ENCODE measurements around the gene IL36A. TPM values are rescaled to one million over a fixed set of nuclear protein-coding genes. Genes with fewer than 3 reads are reported as not detected.

Gene IL36A
- total and polyA plus RNA-seq, 9 of the 15 experiments (the other 6 are each of a cell fraction or from before 2014, with no cell fraction given) = not detected

DNA sequence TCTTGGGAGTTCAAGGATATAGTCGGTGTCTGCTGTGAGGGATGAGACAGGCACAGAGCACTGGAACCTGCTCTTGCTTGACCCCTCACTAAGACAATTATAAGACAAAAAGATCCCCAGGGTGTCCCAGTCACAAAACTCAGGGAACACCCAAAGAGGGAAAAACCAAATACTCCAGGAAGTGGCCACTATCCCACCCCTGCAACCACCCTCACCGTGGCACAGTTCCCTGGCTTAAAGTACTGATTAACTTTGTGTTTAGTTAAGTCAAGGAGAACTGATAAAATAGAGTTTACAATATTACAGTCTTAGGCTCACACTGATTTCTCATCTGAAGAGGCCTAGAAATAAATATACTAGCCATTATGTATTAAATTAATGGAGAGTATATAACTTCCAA, 33.9 kb downstream of the IL36A start:
- no peaks in the 10 kb centered on the region for H3K36me3 ChIP-seq (ENCODE audit: control insufficient read depth, insufficient read depth, low read length)
- H3K9me1 ChIP-seq (ENCODE audit: control insufficient read depth, insufficient read depth, low read length) = no peaks in the 10 kb centered on the region
- ChIA-PET POLR2A (no interaction called here), CTCF (ENCODE audit: low intra/inter-chr PET ratio) (no interaction called here)
- H3K4me2 ChIP-seq (ENCODE audit: insufficient read depth, low read length) = no peak overlapping the region
- intact Hi-C loops (cut with micrococcal nuclease) (no loop called here), in situ Hi-C loops (cut with MboI) (no loop called here)
- no peaks in the 10 kb centered on the region for H3K79me2 ChIP-seq (ENCODE audit: control insufficient read depth, insufficient read depth, low read length)
- no peak for DNase-seq (ENCODE audit: extremely low read depth in 1 of 4, low spot score in 3 of 4)
- H3K27ac ChIP-seq (ENCODE audit: extremely low read depth, low read depth, low read length) = no peak overlapping the region
- no peak overlapping the region for H2AFZ ChIP-seq (ENCODE audit: low read depth, low read length)
- H3K4me3 ChIP-seq = no peak overlapping the region
- no peak for FAIRE-seq
- 9% methylated on average over 2 of the region's 2 CpGs for WGBS (ENCODE audit: insufficient coverage, low coverage, missing lambda C conversion rate)
- TF ChIP-seq, protein P1, sequence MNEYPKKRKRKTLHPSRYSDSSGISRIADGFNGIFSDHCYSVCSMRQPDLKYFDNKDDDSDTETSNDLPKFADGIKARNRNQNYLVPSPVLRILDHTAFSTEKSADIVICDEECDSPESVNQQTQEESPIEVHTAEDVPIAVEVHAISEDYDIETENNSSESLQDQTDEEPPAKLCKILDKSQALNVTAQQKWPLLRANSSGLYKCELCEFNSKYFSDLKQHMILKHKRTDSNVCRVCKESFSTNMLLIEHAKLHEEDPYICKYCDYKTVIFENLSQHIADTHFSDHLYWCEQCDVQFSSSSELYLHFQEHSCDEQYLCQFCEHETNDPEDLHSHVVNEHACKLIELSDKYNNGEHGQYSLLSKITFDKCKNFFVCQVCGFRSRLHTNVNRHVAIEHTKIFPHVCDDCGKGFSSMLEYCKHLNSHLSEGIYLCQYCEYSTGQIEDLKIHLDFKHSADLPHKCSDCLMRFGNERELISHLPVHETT (CRISPR knock-in tag; conservative IDR thresholded peaks at IDR 0.05 in 1 of 2, IDR thresholded peaks at IDR 0.05 in 1 of 2) = no peak
- no peak for TF ChIP-seq ARHGAP35 (IDR thresholded peaks at IDR 0.05; ENCODE audit: partially characterized antibody)
- TF ChIP-seq TAF7 (tag; IDR thresholded peaks at IDR 0.05) = no peak
- no peak for TF ChIP-seq STAG1 (CRISPR knock-in tag; IDR thresholded peaks at IDR 0.05; ENCODE audit: borderline replicate concordance)
- TF ChIP-seq HMG20A (CRISPR knock-in tag; conservative IDR thresholded peaks at IDR 0.05) = no peak
- TF ChIP-seq UBTF (IDR thresholded peaks at IDR 0.05; ENCODE audit: borderline replicate concordance in 1 of 2, low read depth in 2 of 2, low read length in 2 of 2) = no peak
- TF ChIP-seq NR2C1 (IDR thresholded peaks at IDR 0.05) = no peak
- TF ChIP-seq NR2C1 (tag; IDR thresholded peaks at IDR 0.05) = no peak
- no peak for TF ChIP-seq ZFP36 (IDR thresholded peaks at IDR 0.05; ENCODE audit: low read depth, low read length, partially characterized antibody)
- H3K9me3 ChIP-seq (replicated peaks; ENCODE audit: control insufficient read depth, insufficient read depth, low read depth, low read length) = no peaks in the 10 kb centered on the region
- BruUV-seq (replicated peaks) = no TSS peak
- ATAC-seq = no peak
- H3K27me3 ChIP-seq (ENCODE audit: control insufficient read depth in 2 of 2, insufficient read depth in 2 of 2, low read length in 2 of 2) = no peaks in the 10 kb centered on the region
- no peak overlapping the region for H3K9ac ChIP-seq (ENCODE audit: insufficient read depth in 1 of 2, low read depth in 2 of 2, low read length in 2 of 2)
- H4K20me1 ChIP-seq (replicated peaks; ENCODE audit: control insufficient read depth, insufficient read depth, low read length) = no peaks in the 10 kb centered on the region
- peaks cover 0 to 6% of the 10 kb centered on the region in 2 experiments; a peak in 2 of 5 replicates for H3K4me1 ChIP-seq (replicated peaks in 1 of 2; ENCODE audit: control insufficient read depth in 2 of 2, insufficient read depth in 2 of 2, low read length in 2 of 2)
